Urinary bladder (tissue), 4 donors: ENCODE results near the gene DGCR6L. TPM values are rescaled to one million over a fixed set of nuclear protein-coding genes. Genes with fewer than 3 reads are reported as not detected.
"Not testable (repeated sequence)": the region's sequence is repeated elsewhere in the genome, so short reads cannot be mapped to it uniquely, and the experiment has no call there.

Experiments used
- DNase-seq: peaks from one replicate; pipeline ENCODE4 v3.0.0-alpha.2; 2015; ENCODE audit errors: extremely low spot score
- H3K27ac ChIP-seq: one replicate; pipeline ENCODE4 v1.5.1; 2013; ENCODE audit warnings: low read depth, mild to moderate bottlenecking, moderate library complexity
- H3K36me3 ChIP-seq: one replicate; pipeline ENCODE4 v1.6.1; 2013; ENCODE audit warnings: mild to moderate bottlenecking, moderate library complexity; ENCODE audit not compliant: insufficient read depth
- H3K4me1 ChIP-seq: one replicate; pipeline ENCODE4 v1.6.1; 2013; ENCODE audit warnings: mild to moderate bottlenecking, moderate library complexity; ENCODE audit not compliant: insufficient read depth
- H3K4me3 ChIP-seq: one replicate; pipeline ENCODE4 v1.5.1; 2013; ENCODE audit warnings: low read depth, low read length
- WGBS: extraction: QIAGEN DNeasy Blood & Tissue Kit; methylation state at CpG from one replicate; pipeline ENCODE4 v1.1.7; 2013; 5-methylcytosine and 5-hydroxymethylcytosine counted together
- polyA plus RNA-seq: library from polyadenylated mRNA; stranded (reverse); fragments of 200-250 nt; gene quantifications from one replicate; pipeline ENCODE4 v1.2.3, GENCODE V29; 2013
- total RNA-seq: library from RNA; depleted of rRNA; stranded (reverse); fragments of >200 nt; gene quantifications from one replicate; pipeline ENCODE4 v1.2.3, GENCODE V29; 2014
- donor health status: healthy with polysubstance abuse.
- donor health status: healthy.

The DGCR6L gene
- total and polyA plus RNA-seq, 2 donors = 22.8 to 80.7 TPM

DNA sequence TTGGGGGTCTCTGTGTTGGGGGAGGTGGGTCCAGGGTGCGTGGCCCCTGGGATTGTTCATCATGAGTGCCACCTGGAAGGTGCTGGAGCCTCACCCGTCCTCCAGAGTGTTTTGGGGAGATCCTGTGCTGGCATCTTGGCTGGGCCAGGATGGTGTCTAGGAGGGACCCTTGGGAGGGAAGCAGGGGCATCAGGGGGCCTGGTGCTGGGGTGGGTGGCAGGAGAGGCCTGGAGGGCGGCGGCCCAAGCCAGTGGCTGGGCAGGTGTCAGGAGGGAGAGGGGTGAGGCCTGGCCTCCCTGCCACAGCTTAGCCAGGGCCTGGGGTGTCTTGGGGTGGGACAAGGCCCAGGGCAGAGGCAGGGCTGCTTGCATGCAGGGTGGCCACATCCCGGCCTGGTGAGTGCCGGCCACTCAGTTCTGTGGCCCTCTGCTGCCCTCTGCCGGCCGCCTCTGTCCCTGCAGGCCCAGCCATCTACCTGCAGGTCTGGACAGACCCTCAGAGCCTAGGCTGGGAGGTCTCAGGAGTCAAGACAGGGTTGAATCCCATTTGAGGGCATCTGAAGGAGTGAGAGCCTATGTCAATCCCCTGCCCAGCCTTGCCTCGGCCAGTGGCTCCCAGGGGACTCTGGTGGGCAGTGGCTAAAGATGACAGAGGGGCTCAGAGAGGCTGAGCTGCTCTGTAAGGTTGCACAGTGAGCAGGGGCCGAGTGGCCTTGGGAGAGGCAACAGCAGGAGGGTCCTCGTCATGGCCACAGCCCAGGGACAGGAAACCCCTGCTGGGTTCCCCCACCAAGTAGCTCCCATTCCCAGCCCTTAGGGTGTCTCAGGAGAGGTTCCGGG, 34.2 kb downstream of the DGCR6L start:
- not testable (repeated sequence) for H3K4me1 ChIP-seq, H3K4me3 ChIP-seq, H3K27ac ChIP-seq, H3K36me3 ChIP-seq, DNase-seq
- 15% methylated on average over 9 of the region's 12 CpGs for WGBS

DNA sequence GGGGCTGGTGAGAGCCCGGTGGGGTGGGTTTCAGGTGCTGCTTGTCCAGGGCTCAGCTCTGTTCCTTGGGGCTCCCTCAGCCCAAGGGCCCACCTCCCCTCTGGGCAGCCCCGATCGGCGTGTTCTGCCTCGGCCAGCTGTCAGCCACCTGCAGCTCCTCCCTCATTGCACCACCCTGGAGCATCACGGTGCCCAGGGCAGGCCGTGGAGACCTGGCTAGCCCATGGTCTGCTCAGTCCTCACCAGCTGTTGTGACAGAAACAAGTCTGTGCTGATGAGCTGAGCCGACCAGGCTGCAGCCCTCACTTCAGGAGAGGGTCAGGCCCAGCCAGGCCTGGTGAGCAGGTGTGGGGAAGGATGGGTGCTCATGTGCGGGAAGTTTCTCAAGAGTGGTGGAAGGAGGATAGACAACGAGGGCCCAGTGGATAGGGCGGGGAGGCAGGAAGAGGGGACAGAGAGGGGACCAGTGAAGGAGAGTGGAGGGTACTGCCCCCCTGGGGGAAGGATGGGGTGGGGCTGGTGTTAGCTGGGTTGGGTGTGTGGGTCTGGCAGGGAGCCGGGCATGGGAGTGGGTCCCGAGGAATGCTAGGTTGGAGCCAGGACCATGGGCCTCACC, 35.3 kb downstream of the DGCR6L start:
- WGBS = 89% methylated on average over 13 of the region's 13 CpGs
- no peak for DNase-seq
- H3K4me3 ChIP-seq = no peak overlapping the region

DNA sequence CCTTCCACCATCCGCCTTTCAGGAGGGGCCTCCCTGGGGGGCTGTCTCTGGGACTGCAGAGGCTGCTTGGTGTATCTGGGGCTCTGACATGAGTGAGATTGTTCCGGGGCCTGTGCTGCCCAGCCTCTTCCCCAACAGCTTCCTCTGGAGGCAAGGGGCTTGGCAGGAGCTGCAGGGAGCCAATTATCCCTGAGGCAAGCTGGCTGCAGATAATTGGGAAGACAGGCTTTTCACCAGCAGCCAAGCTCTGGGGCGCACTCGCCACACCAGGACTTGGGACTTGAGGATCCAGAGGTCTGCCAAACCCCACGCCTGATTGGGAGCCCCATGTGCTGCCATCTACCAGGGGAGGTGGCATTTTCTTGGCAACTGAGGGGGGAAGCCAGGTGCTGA, 36.2 kb downstream of the DGCR6L start:
- Histone ChIP-seq H3K36me3 (no peaks in the 10 kb centered on the region), H3K27ac (no peak overlapping the region), H3K4me1 (no peaks in the 10 kb centered on the region), H3K4me3 (no peak overlapping the region)
- no peak for DNase-seq
- WGBS = 65% methylated on average over 5 of the region's 5 CpGs

More for the DNA sequence above, 35.3 kb downstream of the DGCR6L start:
- no peaks in the 10 kb centered on the region for H3K4me1 ChIP-seq
- no peaks in the 10 kb centered on the region for H3K36me3 ChIP-seq
- no peak overlapping the region for H3K27ac ChIP-seq

DNA sequence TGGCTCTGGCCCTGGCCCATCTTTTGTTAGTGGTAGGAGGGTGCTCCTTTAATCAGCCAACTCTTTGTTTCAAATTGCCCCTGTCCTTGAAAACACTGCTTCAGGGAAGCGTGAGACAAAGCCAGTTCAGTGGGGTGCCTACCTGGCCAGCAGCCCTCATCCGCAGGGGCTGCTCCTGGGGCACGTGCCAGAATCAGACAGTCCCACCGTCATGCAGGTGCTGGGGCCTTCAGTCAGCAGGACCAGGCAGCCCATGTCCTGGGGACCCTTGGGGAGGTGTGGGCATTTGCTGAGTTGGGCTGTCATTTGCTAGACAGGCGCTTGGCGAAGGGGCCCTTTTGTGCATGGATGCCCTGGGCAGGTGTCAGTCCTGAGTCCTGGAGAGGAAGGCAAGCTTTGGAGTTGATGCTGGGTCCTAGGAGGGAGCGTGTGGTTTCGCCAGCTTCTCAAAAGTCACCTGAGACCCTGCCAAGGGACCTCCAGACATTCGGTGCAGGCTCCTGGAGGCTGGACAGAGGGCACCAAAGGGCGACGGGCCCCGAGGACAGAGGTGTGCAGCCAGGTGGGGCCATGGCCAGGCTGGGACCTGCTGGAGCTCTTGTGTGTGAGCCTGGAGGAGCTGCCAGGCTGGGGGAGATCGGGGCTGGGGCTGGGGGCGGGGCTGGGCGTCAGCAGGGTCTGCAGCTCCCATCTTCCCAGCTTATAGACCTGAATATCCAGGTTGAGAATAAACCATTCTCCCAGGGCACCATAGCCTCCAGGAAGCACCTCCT, 36.8 kb downstream of the DGCR6L start:
- H3K4me3 ChIP-seq = no peak overlapping the region
- H3K4me1 ChIP-seq = no peaks in the 10 kb centered on the region
- H3K36me3 ChIP-seq = no peaks in the 10 kb centered on the region
- no peak overlapping the region for H3K27ac ChIP-seq
- no peak for DNase-seq
- WGBS = 78% methylated on average over 15 of the region's 15 CpGs

DNA sequence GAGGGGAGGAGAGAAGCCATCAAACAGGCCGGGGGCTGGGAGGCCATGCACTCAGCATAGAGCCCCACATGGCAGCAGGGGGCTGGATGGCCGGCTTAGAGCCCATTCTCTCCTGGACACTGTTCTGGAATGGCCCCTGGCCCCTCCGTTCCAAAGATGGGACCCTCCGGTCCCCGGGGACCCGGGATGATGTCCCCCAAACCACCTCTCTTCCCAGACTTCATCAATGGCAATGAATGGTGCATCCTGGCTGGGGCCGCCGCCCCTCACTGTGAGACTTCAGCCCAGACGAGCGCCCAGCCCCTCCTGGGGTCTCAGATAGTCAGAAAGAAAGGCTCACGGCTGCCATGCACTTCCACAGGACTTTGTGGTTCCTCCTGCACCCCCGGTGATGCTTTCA, 38.0 kb downstream of the DGCR6L start:
- 78% methylated on average over 12 of the region's 12 CpGs for WGBS

DNA sequence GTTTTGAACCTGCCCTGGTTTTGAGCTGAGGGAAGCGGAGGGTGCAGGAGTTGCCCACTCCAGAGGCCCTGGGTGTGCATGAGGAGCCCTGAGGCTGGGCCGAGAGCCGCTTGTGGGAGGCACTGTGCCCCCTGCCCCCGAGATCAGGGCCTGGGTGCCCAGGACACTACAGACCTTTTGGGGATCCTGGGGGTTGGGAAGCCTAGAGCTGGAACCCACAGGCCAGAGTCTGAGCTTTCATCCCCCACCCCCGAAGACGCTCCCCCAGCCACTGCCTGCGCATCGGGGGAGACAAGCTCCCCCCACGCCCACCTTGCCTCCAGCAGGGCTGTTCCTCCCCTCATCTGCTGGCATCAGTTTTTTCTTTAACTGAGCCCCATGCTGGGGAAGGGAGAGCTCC, 38.4 kb downstream of the DGCR6L start:
- WGBS = 81% methylated on average over 9 of the region's 9 CpGs
- not testable (repeated sequence) for H3K36me3 ChIP-seq, H3K4me3 ChIP-seq, H3K4me1 ChIP-seq, H3K27ac ChIP-seq, DNase-seq

More for the DNA sequence above, 38.0 kb downstream of the DGCR6L start:
- Histone ChIP-seq H3K36me3 (no peaks in the 10 kb centered on the region), H3K4me3 (no peak overlapping the region), H3K4me1 (no peaks in the 10 kb centered on the region), H3K27ac (no peak overlapping the region)
- DNase-seq = no peak

DNA sequence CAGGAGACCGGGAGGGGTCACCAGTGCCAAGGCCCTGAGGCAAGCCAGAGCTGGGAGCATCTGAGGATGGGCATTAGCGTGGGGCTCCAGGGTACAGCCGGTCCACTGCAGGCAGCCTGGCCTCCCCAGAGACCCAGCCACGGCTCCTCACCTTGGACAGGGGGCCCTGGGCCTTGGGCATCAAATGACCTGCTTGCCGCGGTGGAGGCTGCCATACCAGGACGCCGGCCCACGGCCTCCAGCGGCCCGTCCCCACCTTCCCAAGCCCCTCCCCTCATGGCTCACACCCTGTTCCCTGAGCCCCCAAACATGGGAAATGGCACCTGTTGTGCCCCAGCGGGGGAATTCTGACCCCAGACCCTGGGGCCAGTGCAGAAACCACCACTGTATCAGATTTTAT, 39.0 kb downstream of the DGCR6L start:
- H3K36me3 ChIP-seq = no peaks in the 10 kb centered on the region
- WGBS = 75% methylated on average over 12 of the region's 12 CpGs
- no peak for DNase-seq
- no peaks in the 10 kb centered on the region for H3K4me1 ChIP-seq
- no peak overlapping the region for H3K4me3 ChIP-seq
- H3K27ac ChIP-seq = no peak overlapping the region

DNA sequence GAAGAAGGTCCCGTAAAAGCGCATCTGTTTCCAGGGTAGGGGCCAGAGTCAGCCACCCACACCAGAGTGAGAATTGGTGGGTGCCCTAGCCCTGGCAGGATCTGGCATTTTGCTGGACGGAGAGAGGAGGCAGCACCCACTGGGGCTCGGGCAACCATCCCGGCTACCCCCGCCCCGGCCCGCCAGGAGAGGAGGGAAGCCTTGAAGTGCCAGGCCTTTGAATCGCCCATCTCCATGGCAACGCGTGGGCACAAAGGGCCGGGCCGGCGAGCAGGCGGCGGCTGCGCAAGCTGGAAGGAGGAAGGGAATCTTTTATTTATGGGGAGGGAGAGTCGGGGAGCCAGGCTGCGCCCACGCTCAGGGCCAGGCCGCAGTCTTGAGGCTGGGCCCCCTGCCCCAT, 39.7 kb downstream of the DGCR6L start:
- not testable (repeated sequence) for H3K4me1 ChIP-seq, DNase-seq, H3K36me3 ChIP-seq, H3K27ac ChIP-seq, H3K4me3 ChIP-seq
- 91% methylated on average over 18 of the region's 21 CpGs for WGBS

DNA sequence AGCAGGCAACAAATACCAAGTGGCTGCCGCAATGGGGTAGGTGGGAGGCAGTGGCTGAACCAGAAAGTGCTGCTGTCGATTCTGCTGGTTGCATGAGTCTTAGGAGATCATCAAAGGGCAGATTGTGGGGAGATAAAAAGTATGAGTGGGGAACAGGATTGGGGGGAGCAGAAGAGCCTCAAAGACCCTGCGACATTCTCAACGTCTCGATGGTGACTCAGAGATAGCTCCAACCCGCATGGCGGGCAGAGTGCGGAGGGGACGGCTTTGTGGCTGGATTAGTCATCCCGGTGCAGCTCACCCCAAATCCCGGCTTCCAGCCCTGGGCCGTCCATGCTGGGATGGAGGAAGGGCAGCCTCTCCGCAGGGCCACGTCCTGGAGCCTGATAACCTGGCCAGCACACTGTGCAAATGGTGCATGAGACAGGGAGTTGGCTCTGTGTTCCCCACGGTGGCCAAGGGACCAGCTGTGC, 40.2 kb downstream of the DGCR6L start:
- H3K27ac ChIP-seq = no peak overlapping the region
- no peak for DNase-seq
- H3K4me1 ChIP-seq = no peaks in the 10 kb centered on the region
- WGBS = 56% methylated on average over 15 of the region's 15 CpGs
- no peaks in the 10 kb centered on the region for H3K36me3 ChIP-seq
- no peak overlapping the region for H3K4me3 ChIP-seq

DNA sequence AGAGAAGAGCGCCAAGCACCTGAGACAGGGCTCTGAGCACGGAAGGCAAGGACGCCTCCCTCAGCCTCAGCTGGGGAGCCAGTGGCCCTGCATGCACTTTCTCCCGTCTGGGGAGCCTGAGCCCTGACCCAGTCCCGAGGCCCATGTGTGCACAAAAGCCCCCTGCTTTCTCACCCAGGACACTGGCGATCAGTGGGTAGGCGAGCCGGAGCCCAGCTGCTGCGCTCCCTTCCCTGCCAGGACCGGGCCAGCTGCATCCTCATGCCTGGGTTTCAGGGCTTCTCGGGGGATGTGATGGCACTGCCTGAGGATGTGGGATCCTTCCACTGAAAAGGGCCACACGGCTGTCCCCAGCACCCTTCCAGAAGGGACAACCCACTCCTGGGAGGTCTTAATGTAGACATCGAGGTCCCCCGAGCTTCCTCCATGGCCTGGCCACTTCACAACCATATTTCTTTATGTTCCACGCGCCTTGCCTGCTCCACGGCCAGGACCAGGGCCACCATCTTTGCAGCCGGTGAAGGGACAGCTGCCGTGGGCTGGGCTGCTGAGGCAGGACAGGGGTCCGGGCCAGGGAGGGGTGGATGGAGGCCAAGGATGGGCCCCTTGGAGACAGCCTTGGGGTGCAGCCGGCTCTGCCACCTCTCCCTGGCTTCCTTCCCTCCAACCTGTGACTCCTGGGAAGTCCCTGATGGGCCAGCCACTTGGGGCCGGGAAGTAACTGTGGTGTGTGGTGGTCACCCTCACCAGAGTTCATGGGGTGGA, 41.0 kb downstream of the DGCR6L start:
- DNase-seq, H3K27ac ChIP-seq, H3K4me1 ChIP-seq, H3K4me3 ChIP-seq, H3K36me3 ChIP-seq: not testable (repeated sequence)
- 86% methylated on average over 22 of the region's 22 CpGs for WGBS

DNA sequence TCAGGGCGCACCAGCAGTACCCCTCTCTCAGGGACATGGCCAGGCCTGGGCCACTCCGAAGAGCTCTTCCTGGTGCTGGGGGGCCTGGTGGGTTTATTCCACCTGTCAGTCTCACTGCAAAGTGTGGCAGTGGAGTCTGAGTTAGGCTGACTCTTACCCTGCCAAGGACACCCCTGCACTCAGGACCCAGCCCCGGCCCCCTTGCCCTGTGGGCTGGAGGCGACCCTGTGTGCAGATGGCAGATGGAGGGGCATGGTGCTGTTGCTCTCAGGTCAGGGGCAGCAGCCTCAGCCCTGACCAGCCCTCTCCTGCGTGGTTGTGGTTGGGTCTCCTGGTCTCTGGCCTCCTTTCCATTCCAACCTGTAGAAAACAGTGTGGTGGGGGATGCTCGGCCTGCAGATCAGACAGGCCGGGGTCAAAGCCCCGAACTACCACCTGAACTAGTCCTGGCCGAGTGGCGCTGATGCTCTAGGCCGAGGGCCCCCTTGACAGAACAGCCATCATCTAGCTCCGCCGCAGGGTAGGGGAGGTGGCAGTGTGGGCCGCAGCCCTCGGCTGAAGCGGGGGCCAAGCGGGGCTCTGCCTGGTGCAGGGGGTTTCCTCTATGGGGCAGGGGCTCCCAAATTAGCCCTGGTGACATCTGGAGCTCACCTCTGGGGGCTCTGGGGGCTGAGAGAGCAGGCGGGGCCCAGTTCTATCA, 41.8 kb downstream of the DGCR6L start:
- not testable (repeated sequence) for H3K4me3 ChIP-seq, H3K4me1 ChIP-seq, H3K27ac ChIP-seq, H3K36me3 ChIP-seq, DNase-seq
- 84% methylated on average over 17 of the region's 18 CpGs for WGBS

DNA sequence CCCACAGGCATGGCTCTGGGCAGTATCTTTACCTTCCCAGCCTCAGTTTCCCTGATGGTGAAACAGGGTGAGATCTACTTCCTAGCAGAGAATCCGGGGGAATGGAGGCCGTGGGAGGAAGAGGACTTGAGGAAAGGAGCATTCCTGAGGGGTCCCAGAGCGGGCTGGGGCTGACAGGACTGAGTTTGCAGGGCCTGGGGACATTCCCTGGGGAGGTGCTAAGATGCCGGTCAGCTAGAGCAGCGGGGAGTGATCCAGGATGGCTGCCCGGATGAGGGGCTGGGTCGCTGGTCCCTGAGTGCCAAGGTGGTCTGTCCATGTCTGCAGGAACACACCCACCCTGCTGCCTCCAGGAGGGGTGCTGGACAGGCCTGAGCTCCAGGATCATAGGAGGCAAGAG, 43.4 kb downstream of the DGCR6L start:
- H3K4me1 ChIP-seq = no peaks in the 10 kb centered on the region
- no peak overlapping the region for H3K27ac ChIP-seq
- H3K4me3 ChIP-seq = no peak overlapping the region
- H3K36me3 ChIP-seq = no peaks in the 10 kb centered on the region
- 86% methylated on average over 7 of the region's 7 CpGs for WGBS
- no peak for DNase-seq

DNA sequence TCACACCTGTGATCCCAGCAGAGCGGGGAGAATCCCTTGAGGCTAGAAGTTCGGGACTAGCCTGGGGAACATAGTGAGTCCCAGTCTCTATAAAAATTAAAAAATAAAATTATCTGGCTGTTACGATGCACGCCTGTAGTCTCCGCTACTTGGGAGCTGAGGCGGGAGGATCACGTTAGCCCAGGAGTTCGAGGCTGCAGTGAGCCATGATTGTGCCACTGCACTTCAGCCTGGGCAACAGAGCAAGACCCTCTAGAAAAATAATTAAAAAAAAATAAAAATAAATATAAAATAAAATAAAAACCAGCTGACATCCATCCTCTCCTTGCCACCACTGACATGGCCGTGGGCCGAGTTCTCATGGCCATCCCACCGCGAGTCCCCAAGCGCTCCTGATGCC, 44.0 kb downstream of the DGCR6L start:
- WGBS = 96% methylated on average over 13 of the region's 13 CpGs

More for the DNA sequence above, 44.0 kb downstream of the DGCR6L start:
- H3K4me1 ChIP-seq = no peaks in the 10 kb centered on the region
- no peak overlapping the region for H3K27ac ChIP-seq
- no peaks in the 10 kb centered on the region for H3K36me3 ChIP-seq
- DNase-seq = no peak
- H3K4me3 ChIP-seq = no peak overlapping the region
